HG03196 (cell line): ENCODE measurements around the gene NFS1.
"Not testable (repeated sequence)": the region's sequence is repeated elsewhere in the genome, so short reads cannot be mapped to it uniquely, and the experiment has no call there.

ENCODE experiments used
- ATAC-seq: cut with Tn5 transposase; IDR thresholded peaks from one replicate; pipeline ENCODE4 v1.9.1; 2021; ENCODE audit not compliant: unreplicated experiment

The NFS1 gene

DNA sequence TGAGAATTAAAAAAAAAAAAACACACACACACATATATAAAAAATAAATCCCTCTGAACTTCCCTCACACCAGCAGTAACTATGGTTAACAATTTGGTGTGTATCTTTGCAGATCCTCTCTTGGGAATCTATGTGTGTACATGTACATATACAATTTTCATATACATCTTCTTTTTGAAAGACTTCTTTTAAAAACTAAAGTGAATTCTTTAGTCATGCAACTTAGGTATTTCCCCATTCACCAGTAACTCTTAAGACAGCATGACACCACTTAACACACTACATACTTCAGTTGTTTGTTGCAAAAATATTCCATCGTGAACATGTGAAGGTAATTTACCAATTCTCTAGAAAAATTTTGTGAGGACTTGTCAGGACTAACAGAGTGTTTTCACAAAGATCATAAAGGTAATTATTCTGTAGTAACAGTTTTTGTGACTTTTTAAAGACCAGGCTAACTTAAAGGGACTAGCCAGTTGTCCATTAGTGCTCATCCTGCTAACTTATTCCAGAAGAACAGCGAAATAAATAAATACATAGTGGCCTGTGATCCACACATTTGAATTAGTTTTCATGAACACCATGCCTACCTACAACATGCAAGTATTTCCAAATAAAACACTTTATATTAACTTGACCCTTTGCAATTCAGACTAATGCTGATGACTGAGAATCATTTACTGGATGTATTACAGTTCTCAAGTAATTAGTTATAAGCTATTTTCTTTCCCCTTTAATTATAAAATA is 30.9 kb upstream of the NFS1 start:
- no peak for ATAC-seq

DNA sequence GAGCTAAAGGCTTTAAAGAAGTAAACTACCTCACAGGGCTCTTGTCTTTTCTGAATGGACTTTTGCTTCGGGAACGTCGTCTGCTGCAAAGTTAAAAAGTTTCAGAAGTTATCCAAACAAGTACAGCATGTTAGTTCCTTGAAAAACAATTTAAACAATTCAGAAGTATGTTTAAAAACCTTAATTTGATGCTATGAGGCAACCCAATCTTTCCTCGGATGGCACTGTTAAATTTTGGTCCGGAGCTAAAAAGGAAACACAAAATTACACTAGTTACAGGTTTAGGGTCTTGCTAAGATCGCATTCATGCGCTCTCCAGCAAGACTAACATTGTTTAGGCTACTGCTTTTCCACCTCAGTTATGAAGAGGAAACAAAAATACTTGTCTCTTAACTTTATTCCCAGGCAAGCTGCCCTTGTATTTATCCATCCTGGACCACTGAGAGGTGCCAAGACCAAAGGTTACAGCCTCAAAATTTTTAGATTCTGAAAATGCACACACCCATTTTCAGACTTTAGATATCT is 30.2 kb upstream of the NFS1 start:
- no peak for ATAC-seq

DNA sequence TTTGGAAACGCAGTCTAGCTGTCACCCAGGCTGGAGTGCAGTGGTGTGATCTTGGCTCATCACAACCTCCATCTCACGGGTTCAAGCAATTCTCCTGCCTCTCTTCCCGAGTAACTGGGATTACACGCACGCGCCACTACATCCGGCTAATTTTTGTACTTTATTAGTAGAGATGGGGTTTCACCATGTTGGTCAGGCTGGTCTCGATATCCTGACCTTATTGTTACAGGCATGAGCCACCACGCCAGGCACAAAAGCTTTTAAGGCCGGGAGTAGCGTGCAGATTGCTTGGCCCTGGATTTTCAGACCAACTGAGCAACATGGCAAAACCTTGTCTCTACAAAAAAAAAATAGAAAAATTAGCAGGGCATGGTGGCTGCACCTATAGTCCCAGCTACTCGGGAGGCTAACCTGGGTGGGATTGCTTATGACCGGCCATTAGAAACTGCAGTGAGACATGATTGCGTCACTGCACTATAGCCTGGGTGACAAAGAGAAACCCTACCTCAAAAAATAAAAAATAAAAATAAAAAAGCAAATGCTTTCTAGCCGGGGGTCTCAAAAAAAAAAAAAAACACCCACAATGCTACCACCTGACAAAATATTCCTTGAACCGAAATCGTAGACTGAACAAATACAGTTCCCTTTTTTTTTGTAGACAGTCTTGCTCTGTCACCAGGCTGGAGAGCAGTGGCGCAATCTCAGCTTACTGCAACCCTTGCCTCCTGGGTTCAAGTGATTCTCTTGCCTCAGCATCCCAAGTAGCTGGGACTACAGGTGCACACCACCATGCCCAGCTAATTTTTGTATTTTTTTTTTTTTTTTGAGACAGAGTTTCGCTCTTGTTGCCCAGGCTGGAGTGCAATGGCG is 27.9 kb upstream of the NFS1 start:
- no peak for ATAC-seq

DNA sequence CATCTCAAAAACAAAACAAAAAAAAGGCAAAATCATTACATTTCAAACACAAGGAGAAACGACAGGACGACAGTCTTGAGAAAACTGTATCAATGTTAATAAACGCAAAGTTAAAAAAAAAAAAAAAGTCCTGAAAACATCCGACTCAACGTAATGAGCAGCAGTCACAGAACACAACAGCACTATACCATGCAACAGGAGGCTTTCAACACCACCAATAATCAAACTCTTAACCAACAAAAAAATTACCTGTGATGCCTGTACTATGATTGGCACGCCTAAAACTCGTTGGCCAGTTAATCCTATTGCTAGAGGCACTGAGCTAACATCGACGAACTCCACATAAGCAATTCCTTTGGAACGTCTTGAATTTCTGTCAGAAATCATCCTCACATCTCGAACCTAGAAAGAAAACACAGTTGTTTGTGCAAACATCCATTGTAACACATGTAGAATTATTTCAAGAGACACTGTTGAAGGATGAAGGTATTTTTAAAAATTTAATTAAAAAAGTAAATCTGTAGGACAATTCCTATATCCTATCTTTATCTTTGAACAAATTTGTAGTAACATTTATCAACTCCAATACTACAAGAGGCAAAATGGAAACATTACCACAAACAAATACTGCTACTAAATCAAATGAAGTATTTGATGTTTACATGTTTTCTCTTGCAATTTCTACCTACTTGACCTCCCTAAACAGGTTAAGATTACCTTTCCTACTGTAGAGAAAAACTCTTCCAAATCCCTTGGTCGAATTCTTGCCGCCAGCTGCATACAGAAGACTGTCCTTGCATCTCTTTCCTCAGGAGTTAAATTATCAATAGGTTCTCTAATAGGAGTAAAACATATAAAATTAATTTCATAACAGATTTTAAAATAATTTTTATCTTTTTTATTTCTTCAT is 25.4 kb upstream of the NFS1 start:
- ATAC-seq = no peak

DNA sequence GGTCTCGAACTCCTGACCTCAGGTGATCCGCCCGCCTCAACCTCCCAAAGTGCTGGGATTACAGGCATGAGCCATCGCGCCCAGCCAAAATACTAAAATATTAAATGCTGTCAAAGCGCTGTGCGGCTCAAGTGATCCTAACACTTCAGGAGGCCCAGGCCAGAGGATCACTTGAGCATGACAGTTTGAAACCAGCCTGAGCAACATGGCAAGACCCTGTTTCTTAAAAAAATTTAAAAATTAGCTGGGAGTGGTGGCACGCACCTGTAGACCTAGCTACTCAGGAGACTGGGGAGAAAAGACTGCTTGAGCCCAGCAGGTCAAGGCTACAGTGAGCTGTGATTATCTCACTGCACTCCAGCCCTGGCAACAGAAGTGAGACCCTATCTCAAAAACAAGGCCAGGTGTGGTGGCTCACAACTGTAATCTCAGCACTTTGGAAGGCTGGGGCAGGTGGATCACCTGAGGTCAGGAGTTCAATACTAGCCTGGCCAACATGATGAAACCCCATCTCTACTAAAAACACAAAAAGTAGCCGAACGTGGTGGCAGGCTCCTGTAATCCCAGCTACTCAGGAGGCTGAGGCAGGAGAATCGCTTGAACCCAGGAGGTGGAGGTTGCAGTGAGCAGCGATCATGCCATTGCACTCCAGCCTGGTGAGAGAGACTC is 24.6 kb upstream of the NFS1 start:
- ATAC-seq = not testable (repeated sequence)

DNA sequence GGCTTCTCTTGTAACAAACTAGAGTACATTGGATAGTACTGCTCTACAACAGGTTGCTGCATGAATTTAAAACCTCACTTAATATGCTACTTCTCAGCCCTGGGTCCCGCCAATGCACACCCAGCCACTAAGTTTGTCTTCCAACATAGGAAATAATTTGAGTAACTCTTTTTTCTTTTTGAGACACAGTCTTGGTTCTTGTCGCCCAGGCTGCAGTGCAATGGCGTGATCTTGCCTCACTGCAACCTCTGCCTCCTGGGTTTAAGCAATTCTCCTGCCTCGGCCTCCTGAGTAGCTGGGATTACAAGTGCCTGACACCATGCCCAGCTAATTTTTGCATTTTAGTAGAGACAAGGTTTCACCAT is 24.1 kb upstream of the NFS1 start:
- ATAC-seq = not testable (repeated sequence)

DNA sequence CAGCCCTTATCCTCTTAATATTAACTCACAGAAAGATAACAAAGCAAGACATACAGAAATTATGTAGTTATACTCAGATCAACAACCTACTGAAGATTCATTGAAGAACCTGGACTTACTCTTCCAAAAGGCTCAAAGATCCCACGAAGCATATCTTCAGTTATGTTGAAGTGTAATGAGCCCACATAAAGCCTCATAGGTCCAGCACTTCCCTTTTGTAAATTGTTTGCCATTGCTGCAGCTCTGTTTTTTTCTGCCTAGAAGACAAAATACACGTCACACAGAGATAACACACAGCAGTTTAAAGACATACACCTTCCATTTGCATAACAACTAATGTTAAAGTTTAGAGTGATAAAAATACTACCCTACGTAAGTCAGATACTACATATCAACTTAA is 22.5 kb upstream of the NFS1 start:
- no peak for ATAC-seq

DNA sequence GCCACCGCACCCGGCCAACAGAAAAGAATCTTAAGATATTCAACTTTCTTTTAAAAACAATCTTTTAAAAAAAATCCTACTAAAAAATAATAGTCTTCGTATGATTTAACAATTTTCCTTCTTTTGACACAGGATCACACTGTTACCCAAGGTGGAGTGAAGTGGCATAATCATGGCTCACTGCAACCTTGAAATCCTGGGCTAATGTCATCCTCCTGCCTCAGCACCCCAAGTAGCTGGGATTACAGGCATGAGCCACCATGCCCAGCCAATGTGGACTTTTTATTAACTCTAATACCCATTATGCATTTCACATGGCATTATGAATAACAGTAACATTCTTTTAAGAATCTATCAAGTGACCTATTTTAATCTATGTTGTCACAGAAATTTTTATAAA is 22.1 kb upstream of the NFS1 start:
- ATAC-seq = no peak

DNA sequence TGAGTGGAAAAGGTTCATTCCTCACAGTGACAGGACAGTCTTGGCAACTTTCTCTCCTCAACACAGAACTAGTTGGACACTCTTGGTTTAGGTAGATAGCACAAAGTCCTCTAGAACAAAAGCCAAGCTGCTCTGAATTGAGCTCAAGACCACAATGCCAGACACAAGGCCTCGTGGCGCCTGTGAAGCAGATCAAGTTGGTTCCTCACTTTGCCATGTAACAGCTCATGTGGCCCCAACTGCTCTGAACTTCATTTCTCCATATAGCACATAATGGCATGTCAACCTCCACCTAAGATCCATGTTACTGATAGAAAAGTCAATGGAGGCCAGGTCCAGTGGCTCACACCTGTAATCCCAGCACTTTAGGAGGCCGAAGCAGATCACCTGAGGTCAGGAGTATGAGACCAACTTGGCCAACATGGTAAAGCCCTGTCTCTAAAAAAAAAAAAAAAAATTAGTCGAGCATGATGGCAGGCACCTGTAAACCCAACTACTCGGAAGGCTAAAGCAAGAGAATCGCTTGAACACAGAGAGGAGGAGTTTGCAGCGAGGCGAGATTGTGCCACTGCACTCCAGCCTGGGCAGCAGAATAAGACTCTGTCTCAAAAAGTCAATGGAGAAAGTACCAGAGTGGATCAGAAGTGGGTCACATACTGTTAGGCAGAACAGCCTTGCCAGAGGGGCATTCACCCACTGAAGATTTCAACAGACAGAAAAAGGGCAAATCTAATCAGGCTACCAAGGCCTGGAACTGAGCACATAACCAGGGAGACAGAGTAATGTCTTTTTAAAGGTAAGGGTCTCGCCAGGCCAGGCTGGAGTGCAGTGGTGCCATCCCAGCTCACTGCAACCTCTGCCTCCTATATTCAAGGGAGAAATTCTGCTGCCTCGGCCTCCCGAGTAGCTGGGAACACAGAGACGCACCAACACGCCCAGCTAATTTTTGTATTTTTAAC is 21.3 kb upstream of the NFS1 start:
- no peak for ATAC-seq

DNA sequence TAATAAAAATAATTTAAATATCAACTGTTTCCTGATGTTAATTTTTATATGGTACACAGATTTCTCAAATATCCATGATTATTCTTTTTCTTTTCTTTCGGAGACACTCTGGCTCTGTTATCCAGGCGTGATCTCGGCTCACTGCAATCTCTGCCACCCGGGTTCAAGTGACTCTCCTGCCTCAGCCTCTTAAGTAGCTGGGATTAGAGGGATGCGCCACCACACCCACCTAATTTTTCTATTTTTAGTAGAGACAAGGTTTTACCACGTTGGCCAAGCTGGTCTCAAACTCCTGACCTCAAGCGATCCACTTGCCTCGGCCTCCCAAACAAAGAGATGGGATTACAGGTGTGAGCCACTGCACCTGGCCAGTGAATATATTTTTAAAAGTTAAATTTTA is 20.6 kb upstream of the NFS1 start:
- no peak for ATAC-seq

DNA sequence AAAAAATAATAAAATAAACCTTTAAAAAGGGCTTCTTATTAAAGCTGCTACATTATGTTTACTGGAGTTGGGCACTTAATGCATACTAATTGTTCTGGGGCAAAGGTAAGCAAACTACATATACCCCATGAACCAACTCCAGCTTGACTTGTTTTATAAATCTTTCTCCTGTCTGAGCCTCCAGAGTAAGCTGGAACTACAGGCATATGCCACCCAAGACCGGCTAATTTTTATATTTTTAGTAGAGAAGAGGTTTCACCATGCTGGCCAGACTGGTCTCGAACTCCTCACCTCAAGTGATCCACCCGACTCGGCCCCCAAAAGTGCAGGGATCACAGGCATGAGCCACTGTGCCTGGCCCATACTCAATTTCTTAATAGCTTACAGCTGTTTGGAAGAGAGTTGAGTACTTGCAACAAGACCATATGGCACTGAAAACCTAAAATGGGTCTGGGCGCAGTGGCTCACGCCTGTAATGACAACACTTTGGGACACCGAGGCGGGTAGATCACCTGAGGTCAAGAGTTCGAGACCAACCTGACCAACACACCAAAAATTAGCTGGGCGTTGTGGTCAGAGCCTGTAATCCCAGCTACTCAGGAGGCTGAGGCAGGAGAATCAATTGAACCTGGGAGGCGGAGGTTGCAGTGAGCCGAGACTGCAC is 20.0 kb upstream of the NFS1 start:
- ATAC-seq = no peak

DNA sequence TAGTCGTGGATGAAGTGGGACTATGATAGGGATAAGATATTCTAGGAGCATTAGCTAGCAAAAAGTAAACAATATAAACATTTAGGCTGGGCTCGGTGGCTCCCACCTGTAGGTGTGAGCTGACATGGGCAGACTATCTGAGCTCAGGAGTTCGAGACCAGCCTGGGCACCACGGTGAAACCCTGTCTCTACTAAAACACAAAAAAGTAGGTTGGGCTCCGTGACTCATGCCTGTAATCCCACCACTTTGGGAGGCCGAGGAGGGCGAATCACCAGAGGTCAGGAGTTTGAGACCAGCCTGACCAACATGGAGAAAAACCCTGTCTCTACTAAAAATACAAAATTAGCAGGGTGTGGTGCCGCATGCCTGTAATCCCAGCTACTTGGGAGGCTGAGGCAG is 19.2 kb upstream of the NFS1 start:
- not testable (repeated sequence) for ATAC-seq

DNA sequence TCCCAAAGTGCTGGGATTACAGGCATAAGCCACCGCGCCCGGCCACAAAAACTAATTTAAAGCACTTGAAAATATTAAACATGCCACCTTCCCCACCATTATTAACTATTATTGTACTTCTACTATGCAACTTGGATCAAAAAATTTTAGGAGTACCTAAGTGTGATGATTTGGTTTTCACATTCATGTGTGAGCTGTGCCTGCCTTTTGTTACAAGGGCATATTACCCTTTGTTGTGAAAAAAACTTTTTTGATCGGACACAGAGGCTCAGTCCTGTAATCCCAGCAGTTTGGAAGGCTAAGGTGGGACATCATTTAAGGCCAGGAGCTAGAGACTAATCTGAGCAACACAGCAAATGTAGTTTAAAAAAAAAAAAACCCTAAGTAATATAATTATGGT is 17.2 kb upstream of the NFS1 start:
- no peak for ATAC-seq

DNA sequence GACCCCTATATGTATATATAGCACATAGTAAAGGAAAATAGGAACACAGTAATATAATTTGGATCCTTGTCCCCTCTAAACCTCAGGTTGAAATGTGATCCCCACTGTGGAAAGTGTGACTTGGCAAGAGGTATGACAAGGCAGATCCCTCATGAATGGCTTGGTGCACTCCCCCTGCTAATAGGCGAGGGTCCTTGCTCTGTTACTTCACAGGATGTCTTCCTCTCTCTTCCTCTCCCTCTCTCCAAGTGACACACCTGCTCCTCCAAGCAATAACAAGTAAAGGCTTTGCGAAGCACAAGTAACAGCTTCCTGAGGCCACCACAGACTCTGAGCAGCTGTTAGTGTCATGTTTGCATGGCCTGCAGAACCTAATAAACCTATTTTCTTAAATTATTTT is 16.5 kb upstream of the NFS1 start:
- no peak for ATAC-seq

DNA sequence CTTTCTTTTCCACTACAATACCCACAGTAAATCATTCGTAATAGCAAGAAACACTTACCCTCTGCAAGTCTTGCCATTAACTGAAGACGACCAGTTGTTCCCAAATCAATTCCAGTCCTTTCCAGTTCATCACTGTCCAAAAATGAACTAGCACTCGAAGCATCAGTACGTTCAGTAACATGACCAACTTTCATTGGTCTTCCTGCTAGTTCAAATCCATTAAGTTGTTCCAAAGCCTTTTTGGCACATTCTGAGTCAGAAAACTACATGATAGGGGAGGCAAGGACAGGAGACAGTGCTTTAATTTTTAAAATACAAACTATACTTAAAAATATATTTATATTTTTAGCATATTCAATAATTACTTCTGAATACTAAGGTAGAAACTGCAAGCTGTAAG is 15.0 kb upstream of the NFS1 start:
- ATAC-seq = no peak

DNA sequence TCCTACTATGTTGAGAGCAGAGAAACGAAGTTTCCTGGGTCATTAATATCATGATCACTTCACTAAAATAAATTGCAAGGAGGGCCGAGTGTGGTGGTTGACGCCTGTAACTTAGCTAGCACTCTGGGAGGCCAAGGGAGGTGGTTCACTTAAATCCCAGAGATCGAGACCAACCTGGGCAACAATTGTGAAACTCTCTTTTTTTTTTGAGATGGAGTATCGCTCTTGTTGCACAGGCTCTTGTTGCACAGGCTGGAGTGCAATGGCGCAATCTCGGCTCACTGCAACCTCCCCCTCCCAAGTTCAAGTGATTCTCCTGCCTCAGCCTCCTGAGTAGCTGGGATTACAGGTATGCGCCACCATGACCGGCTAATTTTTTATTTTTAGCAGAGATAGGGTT is 14.0 kb upstream of the NFS1 start:
- ATAC-seq = not testable (repeated sequence)

DNA sequence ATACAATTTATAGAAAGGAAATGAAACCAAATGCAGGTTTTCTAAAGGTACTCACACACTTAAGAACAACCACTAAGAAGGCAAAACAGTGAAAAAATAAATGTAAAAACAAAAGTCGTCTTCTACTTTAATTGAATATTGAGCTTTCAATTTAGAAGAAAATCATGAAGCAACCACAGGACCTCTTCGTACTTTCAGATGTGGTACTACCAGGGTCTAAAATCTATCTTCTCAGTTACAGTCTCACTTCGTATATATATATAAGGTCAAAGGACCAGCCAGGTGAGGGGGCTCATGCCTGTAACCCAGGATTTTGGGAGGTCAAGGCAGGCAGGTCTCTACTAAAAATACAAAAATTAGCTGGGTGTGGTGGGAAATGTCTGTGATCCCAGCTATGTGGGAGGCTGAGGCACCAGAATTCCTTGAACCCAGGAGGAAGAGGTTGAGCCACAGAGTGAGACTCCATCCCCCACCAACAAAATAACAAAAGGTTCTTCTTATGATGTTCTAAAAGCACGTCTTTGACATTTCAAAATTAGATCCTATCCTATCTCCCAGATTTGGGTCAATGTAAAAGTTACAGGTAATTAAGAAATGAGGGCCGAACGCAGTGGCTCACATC is 12.5 kb upstream of the NFS1 start:
- ATAC-seq = no peak

DNA sequence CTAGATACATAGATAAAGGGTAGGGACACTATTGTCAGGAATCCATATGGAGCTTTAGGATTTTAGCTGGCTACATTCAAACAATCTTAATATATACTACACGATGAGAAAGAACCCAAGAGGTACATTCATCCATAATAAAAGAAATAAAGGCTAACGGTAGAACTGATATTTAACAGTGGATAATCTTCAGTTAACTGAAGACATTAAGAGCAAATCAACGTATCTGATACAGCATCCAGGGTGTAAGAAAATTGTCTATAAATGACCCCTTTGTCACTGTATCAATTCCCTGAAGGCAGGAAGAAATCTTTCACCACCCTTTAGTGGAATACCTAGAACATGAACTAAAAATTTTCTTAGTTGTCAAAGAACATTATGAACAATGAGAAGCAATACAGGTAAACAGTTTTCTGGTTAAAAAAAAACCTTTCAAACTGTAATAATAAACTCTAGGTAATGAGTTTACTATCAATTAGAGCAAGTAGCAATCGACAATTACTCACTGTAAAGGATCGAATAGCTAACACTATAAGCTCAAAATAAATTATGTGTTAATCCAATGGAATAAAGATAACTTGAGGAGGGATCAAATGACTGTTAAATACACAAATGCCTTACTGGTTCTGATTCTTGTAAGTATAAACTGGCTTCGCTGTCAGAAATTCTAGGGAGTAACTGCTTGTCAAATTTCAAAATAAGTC is 11.9 kb upstream of the NFS1 start:
- ATAC-seq = no peak
